GM12878 (cell line): ENCODE results near the gene TRPM7. TPM values are rescaled to one million over a fixed set of nuclear protein-coding genes. Genes with fewer than 3 reads are reported as not detected.

Experiments
- HDAC2 ChIP-seq: fragments of 200-600 bp; sonication (generic); IDR thresholded peaks from 2 replicates; pipeline ENCODE4 v1.6.1; 2017
- HDAC6 ChIP-seq: fragments of 200-600 bp; sonication (generic); IDR thresholded peaks from one replicate; pipeline ENCODE4 v1.8.0; 2017; ENCODE audit warnings: antibody characterized with exemption; ENCODE audit not compliant: unreplicated experiment
- JUNB ChIP-seq: IDR thresholded peaks from 2 replicates; pipeline ENCODE4 v1.6.1; 2016; ENCODE audit warnings: antibody characterized with exemption, mild to moderate bottlenecking
- KDM1A ChIP-seq: fragments of 200-600 bp; sonication (generic); IDR thresholded peaks from 2 replicates; pipeline ENCODE4 v1.6.1; 2016; ENCODE audit warnings: borderline replicate concordance
- NFYA ChIP-seq: IDR thresholded peaks from 2 replicates; pipeline ENCODE4 v1.6.1; 2011; ENCODE audit warnings: low read depth, mild to moderate bottlenecking, low read length, improper control_type of control experiment, borderline replicate concordance
- RCOR1 ChIP-seq: conservative IDR thresholded peaks from 2 replicates; pipeline ENCODE4 v1.6.1; 2012; ENCODE audit warnings: low read depth, low read length, improper control_type of control experiment
- SREBF2 ChIP-seq: IDR thresholded peaks from 2 replicates; pipeline ENCODE4 v1.6.1; 2012; ENCODE audit warnings: mild to moderate bottlenecking, low read length
- polyA plus RNA-seq, 11 experiments: library from polyadenylated mRNA; depleted of rRNA in 4 of 11; unstranded in 6 of 11; stranded (reverse) in 5 of 11; fragments of >200 nt; fragmentation: Nextera tagmentation in 4 of 11; fragmentation: Illumina TruSeq in 1 of 11; extraction: Ambion mirVana in 4 of 11; extraction: Trizol in 1 of 11; gene quantifications; 1 replicate in 1 of 11; 2 replicates in 10 of 11; pipeline versions ENCODE4 v1.2.1 to v1.2.3, GENCODE V29; 2011 to 2016; ENCODE audit warnings: inconsistent platforms in 2 of 11, missing spikeins in 2 of 11, low read depth in 1 of 11
- total RNA-seq, 4 experiments: library from RNA; depleted of rRNA in 3 of 4; stranded (reverse); fragments of >200 nt in 3 of 4; fragmentation: Illumina TruSeq in 1 of 4; extraction: Trizol in 1 of 4; gene quantifications; 2 replicates each; pipeline versions ENCODE4 v1.2.1 to v1.2.3, GENCODE V29; 2013 to 2021
- TF ChIP-seq, protein P1 (sequence below): IDR thresholded peaks from 2 replicates; pipeline ENCODE4 v1.6.1; 2011; ENCODE audit warnings: low read depth, low read length, improper control_type of control experiment, borderline replicate concordance
- TF ChIP-seq, protein P2 (sequence below), 3 experiments: IDR thresholded peaks in 2 of 3; conservative IDR thresholded peaks in 1 of 3; 2 replicates each; pipeline ENCODE4 v1.5.1; 2011; ENCODE audit warnings: low read depth in 3 of 3, low read length in 3 of 3, mild to moderate bottlenecking in 3 of 3, control low read depth in 2 of 3, moderate library complexity in 2 of 3, inconsistent platforms in 1 of 3, mixed read lengths in 1 of 3; ENCODE audit not compliant: control insufficient read depth in 2 of 3, insufficient read depth in 1 of 3; ENCODE audit errors: extremely low read depth in 1 of 3
- TF ChIP-seq, protein P3 (sequence below): fragments of 450-650 bp; IDR thresholded peaks from 2 replicates; pipeline ENCODE4 v1.6.1; 2016; ENCODE audit warnings: mild to moderate bottlenecking

TRPM7 gene
- total and polyA plus RNA-seq, 10 of the 15 experiments (the other 5 are each of a cell fraction or from before 2014, with no cell fraction given) = 4.5 to 49.7 (median 22.5) TPM

DNA sequence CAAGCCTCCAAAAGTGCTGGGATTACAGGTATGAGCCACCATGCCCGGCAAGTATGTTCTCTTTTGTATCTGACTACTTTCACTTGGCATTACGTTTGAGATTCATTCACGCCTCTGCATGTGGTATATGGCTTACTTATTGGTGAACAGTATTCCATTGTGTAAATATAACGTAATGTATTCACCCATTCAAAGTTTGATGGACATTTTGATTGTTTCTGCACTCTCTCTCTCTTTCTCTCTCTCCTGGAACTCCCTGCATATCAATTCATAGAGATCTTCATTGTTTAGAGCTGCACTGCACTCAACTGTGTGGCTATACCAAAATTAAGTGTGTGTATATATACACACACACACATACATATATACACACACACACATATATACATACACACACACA lies 48.6 kb upstream of the TRPM7 start (continued):
- no peak for TF ChIP-seq RCOR1
- TF ChIP-seq HDAC2 = no peak
- TF ChIP-seq, protein P1, sequence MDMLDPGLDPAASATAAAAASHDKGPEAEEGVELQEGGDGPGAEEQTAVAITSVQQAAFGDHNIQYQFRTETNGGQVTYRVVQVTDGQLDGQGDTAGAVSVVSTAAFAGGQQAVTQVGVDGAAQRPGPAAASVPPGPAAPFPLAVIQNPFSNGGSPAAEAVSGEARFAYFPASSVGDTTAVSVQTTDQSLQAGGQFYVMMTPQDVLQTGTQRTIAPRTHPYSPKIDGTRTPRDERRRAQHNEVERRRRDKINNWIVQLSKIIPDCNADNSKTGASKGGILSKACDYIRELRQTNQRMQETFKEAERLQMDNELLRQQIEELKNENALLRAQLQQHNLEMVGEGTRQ = no peak
- TF ChIP-seq KDM1A = no peak
- TF ChIP-seq NFYA = no peak
- TF ChIP-seq SREBF2 = no peak
- no peak for TF ChIP-seq JUNB
- no peak for TF ChIP-seq HDAC6
- TF ChIP-seq, protein P2, sequence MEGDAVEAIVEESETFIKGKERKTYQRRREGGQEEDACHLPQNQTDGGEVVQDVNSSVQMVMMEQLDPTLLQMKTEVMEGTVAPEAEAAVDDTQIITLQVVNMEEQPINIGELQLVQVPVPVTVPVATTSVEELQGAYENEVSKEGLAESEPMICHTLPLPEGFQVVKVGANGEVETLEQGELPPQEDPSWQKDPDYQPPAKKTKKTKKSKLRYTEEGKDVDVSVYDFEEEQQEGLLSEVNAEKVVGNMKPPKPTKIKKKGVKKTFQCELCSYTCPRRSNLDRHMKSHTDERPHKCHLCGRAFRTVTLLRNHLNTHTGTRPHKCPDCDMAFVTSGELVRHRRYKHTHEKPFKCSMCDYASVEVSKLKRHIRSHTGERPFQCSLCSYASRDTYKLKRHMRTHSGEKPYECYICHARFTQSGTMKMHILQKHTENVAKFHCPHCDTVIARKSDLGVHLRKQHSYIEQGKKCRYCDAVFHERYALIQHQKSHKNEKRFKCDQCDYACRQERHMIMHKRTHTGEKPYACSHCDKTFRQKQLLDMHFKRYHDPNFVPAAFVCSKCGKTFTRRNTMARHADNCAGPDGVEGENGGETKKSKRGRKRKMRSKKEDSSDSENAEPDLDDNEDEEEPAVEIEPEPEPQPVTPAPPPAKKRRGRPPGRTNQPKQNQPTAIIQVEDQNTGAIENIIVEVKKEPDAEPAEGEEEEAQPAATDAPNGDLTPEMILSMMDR (IDR thresholded peaks at IDR 0.05 in 2 of 3, conservative IDR thresholded peaks at IDR 0.05 in 1 of 3; ENCODE audit: control insufficient read depth in 2 of 3, extremely low read depth in 1 of 3, insufficient read depth in 1 of 3, low read depth in 3 of 3, low read length in 3 of 3) = no peak
- TF ChIP-seq, protein P3, sequence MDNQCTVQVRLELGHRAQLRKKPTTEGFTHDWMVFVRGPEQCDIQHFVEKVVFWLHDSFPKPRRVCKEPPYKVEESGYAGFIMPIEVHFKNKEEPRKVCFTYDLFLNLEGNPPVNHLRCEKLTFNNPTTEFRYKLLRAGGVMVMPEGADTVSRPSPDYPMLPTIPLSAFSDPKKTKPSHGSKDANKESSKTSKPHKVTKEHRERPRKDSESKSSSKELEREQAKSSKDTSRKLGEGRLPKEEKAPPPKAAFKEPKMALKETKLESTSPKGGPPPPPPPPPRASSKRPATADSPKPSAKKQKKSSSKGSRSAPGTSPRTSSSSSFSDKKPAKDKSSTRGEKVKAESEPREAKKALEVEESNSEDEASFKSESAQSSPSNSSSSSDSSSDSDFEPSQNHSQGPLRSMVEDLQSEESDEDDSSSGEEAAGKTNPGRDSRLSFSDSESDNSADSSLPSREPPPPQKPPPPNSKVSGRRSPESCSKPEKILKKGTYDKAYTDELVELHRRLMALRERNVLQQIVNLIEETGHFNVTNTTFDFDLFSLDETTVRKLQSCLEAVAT = no peak
